HEK293T (cell line): Measurements from ENCODE around the gene TUBB8B.
"Not testable (repeated sequence)": the region's sequence is repeated elsewhere in the genome, so short reads cannot be mapped to it uniquely, and the experiment has no call there.

ENCODE experiments used
- ARNT ChIP-seq: fragments of 450-650 bp; IDR thresholded peaks from 2 replicates; pipeline ENCODE4 v1.6.1; 2017; ENCODE audit warnings: mild to moderate bottlenecking
- BHLHE40 ChIP-seq: fragments of 450-650 bp; IDR thresholded peaks from 2 replicates; pipeline ENCODE4 v1.6.1; 2016; ENCODE audit warnings: mild to moderate bottlenecking, moderate library complexity, borderline replicate concordance
- CTBP1 ChIP-seq: fragments of 450-650 bp; IDR thresholded peaks from 2 replicates; pipeline ENCODE4 v1.6.1; 2016; ENCODE audit warnings: borderline replicate concordance
- FOXK2 ChIP-seq: fragments of 450-650 bp; IDR thresholded peaks from 2 replicates; pipeline ENCODE4 v1.6.1; 2016; ENCODE audit warnings: mild to moderate bottlenecking
- HDGF ChIP-seq: fragments of 450-650 bp; IDR thresholded peaks from 2 replicates; pipeline ENCODE4 v1.6.1; 2017; ENCODE audit warnings: antibody characterized with exemption, borderline replicate concordance
- L3MBTL2 ChIP-seq: fragments of 450-650 bp; conservative IDR thresholded peaks from 2 replicates; pipeline ENCODE4 v1.6.1; 2016; ENCODE audit warnings: mild to moderate bottlenecking
- SP1 ChIP-seq: fragments of 450-650 bp; IDR thresholded peaks from 2 replicates; pipeline ENCODE4 v1.6.1; 2017

GRCh38 chr18:48696-49095, 719 bp downstream of the TUBB8B start:
- not testable (repeated sequence) for TF ChIP-seq ARNT, SP1, BHLHE40, L3MBTL2, CTBP1, HDGF, FOXK2
